Neutrophil (primary cell): Measurements from ENCODE around the gene P2RX2.
A peak's percentile ranks its signal among the peaks of the same experiment; 100 is the strongest.

Source experiments
- H3K27ac ChIP-seq: fragments of 200-600 bp; sonication (generic); 2 replicates; pipeline ENCODE4 v1.5.1; 2016; ENCODE audit warnings: mild to moderate bottlenecking, moderate library complexity
- H3K27me3 ChIP-seq: fragments of 200-600 bp; sonication (generic); 2 replicates; pipeline ENCODE4 v1.6.0; 2016; ENCODE audit warnings: mild to moderate bottlenecking
- H3K36me3 ChIP-seq: fragments of 200-600 bp; sonication (generic); 2 replicates; pipeline ENCODE4 v1.5.1; 2017
- H3K4me1 ChIP-seq, 2 experiments: fragments of 200-600 bp in 1 of 2; sonication (generic) in 1 of 2; 1 replicate in 1 of 2; 2 replicates in 1 of 2; pipeline versions ENCODE4 v1.5.1 to v1.6.1; 2013 to 2016; ENCODE audit warnings: low read depth in 1 of 2, low read length in 1 of 2, mild to moderate bottlenecking in 1 of 2, moderate library complexity in 1 of 2; ENCODE audit not compliant: control insufficient read depth in 1 of 2, insufficient read depth in 1 of 2
- H3K4me3 ChIP-seq, 2 experiments: fragments of 200-600 bp in 1 of 2; sonication (generic) in 1 of 2; 1 replicate in 1 of 2; 2 replicates in 1 of 2; pipeline ENCODE4 v1.5.1; 2013 to 2016; ENCODE audit warnings: low read depth in 1 of 2, low read length in 1 of 2, mild to moderate bottlenecking in 1 of 2, moderate library complexity in 1 of 2
- H3K9me3 ChIP-seq: fragments of 200-600 bp; sonication (generic); 2 replicates; pipeline ENCODE4 v1.5.1; 2016
- CTCF ChIP-seq: fragments of 200-600 bp; sonication (generic); IDR thresholded peaks from 2 replicates; pipeline ENCODE4 v1.5.1; 2016; ENCODE audit warnings: antibody characterized with exemption

The P2RX2 gene

GRCh38 chr12:132657004-132657727 is 38.6 kb downstream of the P2RX2 start:
- H3K36me3 ChIP-seq, result peaks cover 33% of the 10 kb centered on the region
- H3K4me1 ChIP-seq, result peaks cover 42 to 43% of the 10 kb centered on the region in 2 experiments
- no peaks in the 10 kb centered on the region for H3K9me3 ChIP-seq
- H3K4me3 ChIP-seq, result no peak overlapping the region
- peak overlapping the region; percentile 70 for H3K27ac ChIP-seq
- no peaks in the 10 kb centered on the region for H3K27me3 ChIP-seq
- no peak for TF ChIP-seq CTCF

- Histone ChIP-seq H3K4me1 (peaks cover 53 to 55% of the 10 kb centered on the region in 2 experiments), H3K27ac (peak overlapping the region; percentile 70), H3K36me3 (peaks cover 23% of the 10 kb centered on the region), H3K9me3 (no peaks in the 10 kb centered on the region), H3K4me3 (no peak overlapping the region), H3K27me3 (no peaks in the 10 kb centered on the region)
- TF ChIP-seq CTCF, result no peak
Observed at GRCh38 chr12:132658149-132658894, 39.7 kb downstream of the P2RX2 start.

DNA sequence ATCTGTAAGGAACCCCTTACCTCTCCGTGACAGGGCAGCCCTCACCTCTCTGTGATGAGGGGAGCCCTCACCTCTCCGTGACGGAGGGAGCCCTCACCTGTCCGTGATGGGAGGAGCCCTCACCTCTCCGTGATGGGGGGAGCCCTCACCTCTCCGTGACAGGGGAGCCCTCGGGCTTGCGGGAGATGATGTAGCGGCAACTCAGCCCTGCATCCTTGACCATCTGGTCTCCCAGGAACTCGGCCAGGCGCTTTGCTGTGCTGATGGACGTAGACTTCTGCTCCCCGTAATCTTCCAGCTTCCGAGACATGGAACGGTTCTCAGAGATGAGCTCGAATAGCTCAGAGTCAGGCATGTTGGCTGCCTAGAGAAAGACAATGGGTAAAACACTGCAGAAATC is 40.6 kb downstream of the P2RX2 start:
- Histone ChIP-seq H3K36me3 (peaks cover 15% of the 10 kb centered on the region), H3K27ac (peak overlapping the region; percentile 80), H3K9me3 (no peaks in the 10 kb centered on the region), H3K4me3 (no peak overlapping the region), H3K27me3 (no peaks in the 10 kb centered on the region), H3K4me1 (peaks cover 62 to 63% of the 10 kb centered on the region in 2 experiments)
- TF ChIP-seq CTCF, result no peak

GRCh38 chr12:132660052-132660451 is 41.5 kb downstream of the P2RX2 start:
- Histone ChIP-seq H3K4me3 (no peak overlapping the region), H3K9me3 (no peaks in the 10 kb centered on the region), H3K27ac (peak overlapping the region; percentile 80), H3K36me3 (peaks cover 8% of the 10 kb centered on the region), H3K4me1 (peaks cover 71 to 72% of the 10 kb centered on the region in 2 experiments), H3K27me3 (no peaks in the 10 kb centered on the region)
- TF ChIP-seq CTCF, result no peak

- Histone ChIP-seq H3K27ac (peak overlapping the region; percentile 80), H3K27me3 (no peaks in the 10 kb centered on the region), H3K4me1 (peaks cover 80 to 82% of the 10 kb centered on the region in 2 experiments), H3K4me3 (no peak overlapping the region), H3K9me3 (no peaks in the 10 kb centered on the region), H3K36me3 (peaks cover 9% of the 10 kb centered on the region)
- TF ChIP-seq CTCF, result no peak
Observed at GRCh38 chr12:132660996-132661395, 42.4 kb downstream of the P2RX2 start.
